ENCODE results near the gene SERPINB1.

Gene SERPINB1

DNA sequence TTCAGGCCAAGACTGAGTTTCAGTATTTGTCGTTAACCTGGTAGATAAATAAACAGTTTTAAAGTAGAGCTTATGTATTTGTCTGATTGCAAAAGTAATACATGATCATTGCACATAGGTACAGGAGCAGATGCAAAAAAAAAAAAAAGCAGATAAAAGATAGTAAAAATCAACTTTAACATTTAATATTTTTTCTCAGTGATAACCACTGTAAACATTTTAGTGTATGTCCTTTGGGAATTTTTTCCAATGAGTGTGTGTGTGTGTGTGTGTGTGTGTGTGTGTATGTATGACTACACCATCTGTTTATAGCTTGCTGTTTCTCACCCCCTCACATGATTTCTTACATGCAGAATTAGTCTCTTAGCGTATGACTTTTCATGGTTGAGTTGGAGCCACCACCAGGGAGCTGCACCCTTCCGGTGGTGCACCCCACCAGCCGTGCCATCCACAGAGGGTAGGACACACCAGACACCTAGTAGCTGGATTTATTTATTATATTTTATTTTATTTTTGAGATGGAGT lies 50.2 kb downstream of the SERPINB1 start:
- no peak for DNase-seq (ENCODE audit: low read depth)

DNA sequence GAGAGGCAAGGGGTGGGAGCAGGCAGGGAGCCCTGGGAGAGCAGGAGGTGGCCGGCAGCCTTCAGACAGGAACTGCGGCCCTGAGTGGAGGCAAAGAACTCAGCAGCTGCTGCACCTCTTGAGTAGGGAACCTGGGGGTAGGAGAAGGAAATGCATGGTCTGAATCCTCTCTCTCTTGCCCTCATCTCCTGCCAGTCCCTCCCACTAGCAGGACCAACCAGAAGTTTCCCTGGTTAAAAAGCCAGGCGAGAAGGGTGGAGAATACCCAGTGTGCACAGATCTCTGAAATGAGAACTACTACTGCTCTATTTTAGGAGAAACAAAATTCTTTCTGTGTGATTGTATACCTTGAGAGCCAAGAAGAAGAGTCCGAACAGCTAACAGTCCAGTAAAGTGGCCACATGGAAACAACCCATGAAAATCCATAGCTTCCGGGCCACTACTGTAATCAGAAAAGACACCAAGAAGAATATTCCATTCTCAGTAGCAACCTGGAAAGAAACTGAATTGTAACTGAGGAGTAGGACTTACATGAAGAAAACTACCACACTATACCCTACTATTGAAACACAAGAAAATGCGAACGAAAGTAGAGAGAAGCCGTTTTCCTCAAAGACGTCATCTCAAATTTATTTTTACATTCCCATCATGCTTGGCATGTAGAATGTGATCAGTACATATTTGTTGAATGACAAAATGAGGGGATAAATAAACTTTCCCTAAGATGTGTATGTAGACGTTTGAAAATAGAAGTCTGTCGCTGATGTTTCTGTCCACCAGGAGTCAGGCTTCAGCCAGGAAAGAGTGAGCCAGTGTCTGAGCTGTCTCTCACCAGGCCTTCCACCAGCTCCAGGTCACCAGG lies 50.8 kb downstream of the SERPINB1 start:
- peak; percentile 20 for DNase-seq (ENCODE audit: low read depth)

DNA sequence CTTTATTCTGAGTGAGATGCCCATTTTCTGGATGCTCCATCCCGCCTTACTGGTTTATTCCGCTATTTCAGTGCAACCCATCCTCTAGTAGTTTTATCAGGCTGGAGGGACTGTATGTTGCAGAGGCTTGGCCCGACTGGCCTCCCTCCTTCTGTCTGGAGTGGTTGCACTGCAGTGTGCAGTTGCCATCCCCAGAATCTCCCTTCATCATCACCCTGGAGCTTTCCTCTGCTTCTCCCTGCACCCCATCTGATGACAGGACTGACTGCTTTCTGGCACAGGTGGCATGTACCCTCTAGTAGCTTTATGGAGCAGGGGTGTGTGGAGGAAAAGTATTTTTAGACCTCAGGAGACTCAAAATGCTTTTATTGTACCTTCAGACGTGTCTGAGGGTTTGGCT lies 55.4 kb downstream of the SERPINB1 start:
- no peak for DNase-seq (ENCODE audit: low read depth)

DNA sequence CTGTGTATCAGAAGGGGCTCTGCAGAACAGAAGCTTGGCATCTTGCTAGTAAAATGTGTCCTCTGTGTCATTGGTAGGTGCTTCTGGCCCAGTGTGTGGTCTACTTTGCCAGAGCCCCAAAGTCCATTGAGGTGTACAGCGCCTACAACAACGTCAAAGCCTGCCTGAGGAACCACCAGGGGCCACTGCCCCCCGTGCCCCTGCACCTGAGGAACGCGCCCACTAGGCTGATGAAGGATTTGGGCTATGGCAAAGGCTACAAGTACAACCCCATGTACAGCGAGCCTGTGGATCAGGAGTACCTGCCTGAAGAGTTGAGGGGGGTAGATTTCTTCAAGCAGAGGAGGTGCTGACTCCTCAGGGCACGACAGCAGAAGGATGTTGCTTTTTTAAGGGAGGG lies 56.7 kb downstream of the SERPINB1 start:
- DNase-seq (ENCODE audit: low read depth) = no peak

DNA sequence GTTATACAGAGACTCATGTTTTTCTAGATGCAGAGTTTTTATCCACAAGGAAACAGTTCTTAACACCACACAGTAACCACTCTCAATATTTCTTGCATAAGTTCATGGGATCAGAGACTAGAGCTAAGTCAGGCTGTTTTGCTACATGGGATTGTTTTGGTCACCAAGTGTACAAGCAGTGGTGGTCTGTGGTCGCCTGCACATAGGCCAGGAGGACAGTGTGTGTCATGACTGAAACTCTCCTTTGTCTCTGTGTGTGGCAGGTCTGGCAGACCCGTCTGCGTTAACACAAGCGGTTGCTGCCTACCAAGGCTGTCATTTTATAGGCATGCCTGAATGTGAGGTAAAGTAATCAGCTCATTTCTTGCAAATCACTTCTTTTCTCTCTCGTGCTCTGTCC lies 57.6 kb downstream of the SERPINB1 start:
- DNase-seq (ENCODE audit: low read depth) = no peak

DNA sequence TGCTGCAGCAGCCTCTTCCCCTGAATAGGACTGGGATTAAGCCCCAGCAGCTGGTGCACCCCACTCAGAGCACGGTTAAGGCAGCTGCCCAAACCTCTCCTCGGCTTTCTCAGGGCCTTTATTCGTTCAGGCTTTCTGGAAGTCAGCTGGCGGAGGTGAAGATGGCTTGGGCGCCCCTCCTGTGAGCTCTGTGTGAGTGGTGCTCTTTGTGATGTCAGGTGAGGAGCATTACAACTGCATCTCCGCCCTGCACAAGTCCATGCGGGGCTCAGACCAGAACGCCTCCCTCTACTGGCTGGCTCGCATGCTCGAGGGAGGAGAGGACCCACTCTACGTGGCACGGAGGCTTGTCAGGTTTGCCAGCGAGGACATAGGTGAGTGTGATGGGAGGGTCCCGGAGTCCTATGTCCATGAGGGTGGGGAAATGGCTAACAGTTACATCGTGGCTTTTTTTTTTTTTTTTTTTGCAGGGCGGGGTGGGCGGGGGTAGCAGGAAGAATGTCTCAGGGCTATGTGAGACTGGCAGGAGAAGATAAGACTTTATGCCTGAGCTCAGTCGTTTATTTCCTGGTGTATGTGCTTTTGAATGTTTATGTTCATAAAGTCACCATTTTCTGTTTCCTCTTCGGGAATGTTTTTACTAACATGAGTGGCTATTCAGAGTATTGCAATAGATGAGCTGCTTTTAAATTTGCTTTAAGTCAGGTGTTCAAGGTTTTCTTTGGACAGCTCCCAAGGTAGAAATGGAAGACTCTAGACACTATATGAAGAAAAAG lies 58.3 kb downstream of the SERPINB1 start:
- DNase-seq (ENCODE audit: low read depth) = no peak

DNA sequence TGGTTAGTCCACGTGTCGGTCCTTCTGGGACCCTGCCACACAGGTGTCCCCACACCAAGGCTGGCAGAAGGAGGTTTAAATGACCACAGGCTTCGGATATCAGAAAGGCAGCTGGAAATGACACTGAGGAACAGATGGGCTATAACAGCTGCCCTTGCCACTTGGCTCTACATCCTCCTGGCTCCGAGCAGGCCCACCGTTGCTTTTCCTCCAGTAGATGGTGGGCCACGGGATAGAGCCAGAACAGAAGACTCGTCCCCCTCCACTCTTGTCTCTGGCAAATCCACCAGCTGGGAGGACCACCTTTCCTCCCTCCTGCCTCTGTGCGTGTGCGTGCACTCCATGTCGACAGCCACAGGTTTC lies 58.9 kb downstream of the SERPINB1 start:
- DNase-seq (ENCODE audit: low read depth) = no peak

DNA sequence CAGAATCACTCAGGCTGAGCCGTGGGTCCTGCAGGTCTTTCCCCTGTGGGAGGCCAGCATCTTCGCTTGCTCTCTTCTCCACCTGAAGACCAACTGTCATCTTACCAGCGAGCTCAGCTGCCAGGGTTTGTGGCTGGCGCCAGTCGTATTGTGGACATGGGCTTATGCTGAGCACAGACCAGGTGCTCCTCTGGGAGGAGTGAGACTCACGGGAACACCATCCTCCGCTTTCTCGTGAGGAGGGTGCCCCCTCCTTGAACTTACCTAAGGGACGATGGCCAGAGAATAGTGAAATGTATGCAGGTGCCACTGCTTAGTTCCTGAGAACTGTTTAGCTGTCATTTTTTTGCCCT lies 59.3 kb downstream of the SERPINB1 start:
- no peak for DNase-seq (ENCODE audit: low read depth)

All from stimulated activated CD8-positive, alpha-beta memory T cell treated with anti-CD3 and anti-CD28 coated beads, Interleukin-15, amount 100 ng/mL, for 1 hour (primary cell).